Measurements from ENCODE around the gene PRAMEF2.
"Not testable (repeated sequence)": the region's sequence is repeated elsewhere in the genome, so short reads cannot be mapped to it uniquely, and the experiment has no call there.

GRCh38 chr1:12831310-12831709 is 25.6 kb upstream of the PRAMEF2 start, which contains the start of gene PRAMEF11:
- TF ChIP-seq CTCF, POLR2A (IDR thresholded peaks at IDR 0.05): not testable (repeated sequence)

All from thyroid gland (tissue), 4 donors.